GM12892 (cell line): Measurements from ENCODE around the gene AKAP12.

ENCODE experiments used
- POLR2A ChIP-seq: IDR thresholded peaks from 2 replicates; pipeline ENCODE4 v1.6.1; 2011; ENCODE audit warnings: low read depth, low read length, control low read depth
- POLR2AphosphoS5 ChIP-seq: IDR thresholded peaks from 2 replicates; pipeline ENCODE4 v1.6.1; 2011; ENCODE audit warnings: low read depth, low read length, control low read depth
- TAF1 ChIP-seq: IDR thresholded peaks from 2 replicates; pipeline ENCODE4 v1.6.1; 2011; ENCODE audit warnings: low read depth, mild to moderate bottlenecking, control low read depth, low read length, borderline replicate concordance

- TF ChIP-seq POLR2A, result no peak
- TF ChIP-seq POLR2AphosphoS5, result no peak
- TF ChIP-seq TAF1, result no peak
Measured at GRCh38 chr6:151293688-151294016, 53.9 kb downstream of the AKAP12 start.
